Brain microvascular endothelial cell (primary cell): ENCODE results near the gene TSHZ3.

Experiments
- DNase-seq: peaks from one replicate; pipeline ENCODE4 v3.0.0-alpha.2; 2020
- H3K27ac ChIP-seq: fragments of 250-450 bp; sonication (Bioruptor Pico); 2 replicates; pipeline ENCODE4 v1.5.1; 2020; ENCODE audit warnings: mild to moderate bottlenecking, moderate library complexity
- H3K27me3 ChIP-seq: fragments of 250-450 bp; sonication (Bioruptor Pico); replicated peaks from 2 replicates; pipeline ENCODE4 v1.5.1; 2020; ENCODE audit warnings: mild to moderate bottlenecking
- H3K36me3 ChIP-seq: fragments of 250-450 bp; sonication (Bioruptor Pico); replicated peaks from 2 replicates; pipeline ENCODE4 v1.5.1; 2020; ENCODE audit warnings: mild to moderate bottlenecking
- H3K4me3 ChIP-seq: 2 replicates; pipeline ENCODE4 v1.5.1; 2011; ENCODE audit warnings: low read depth, mild to moderate bottlenecking, control low read depth, low read length, moderate library complexity
- CTCF ChIP-seq: IDR thresholded peaks from 2 replicates; pipeline ENCODE4 v1.5.1; 2011; ENCODE audit warnings: low read depth, mild to moderate bottlenecking, moderate library complexity, low read length, control low read depth, inconsistent platforms; ENCODE audit errors: missing control alignments
- in situ Hi-C: cut with HindIII; loops from 2 replicates; pipeline ENCODE4 v1.10.0; 2017; ENCODE audit warnings: low sequenced_read_pairs, low pct_ligation_motif_present

The TSHZ3 gene

GRCh38 chr19:31344403-31344802 is 4.8 kb downstream of the TSHZ3 start:
- Histone ChIP-seq H3K27me3 (no peaks in the 10 kb centered on the region), H3K36me3 (no peaks in the 10 kb centered on the region), H3K4me3 (no peak overlapping the region), H3K27ac (no peak overlapping the region)
- in situ Hi-C loops: no loop called here
- DNase-seq: no peak
- no peak for TF ChIP-seq CTCF

DNA sequence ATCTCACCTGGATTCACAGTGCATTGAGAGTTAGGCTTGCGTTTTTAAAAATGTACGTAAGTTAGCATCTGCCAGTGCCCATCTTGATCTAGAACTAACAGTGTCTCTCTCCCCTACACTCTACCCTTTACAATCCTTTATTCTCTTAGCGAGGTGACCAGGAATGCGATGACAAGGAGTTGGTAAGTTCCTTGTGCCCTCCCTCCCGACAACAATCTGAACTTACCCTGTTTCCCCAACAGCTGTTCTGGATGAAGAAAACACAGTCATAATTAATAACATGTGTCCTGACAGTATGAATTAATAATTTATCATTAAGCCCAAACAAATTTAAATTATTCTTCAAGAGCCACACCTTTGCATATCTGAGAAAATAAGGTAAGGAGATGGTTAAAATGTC is 6.3 kb downstream of the TSHZ3 start:
- H3K36me3 ChIP-seq: no peaks in the 10 kb centered on the region
- no peak overlapping the region for H3K4me3 ChIP-seq
- no peak for DNase-seq
- in situ Hi-C loops: no loop called here
- no peak for TF ChIP-seq CTCF
- H3K27me3 ChIP-seq: no peaks in the 10 kb centered on the region
- no peak overlapping the region for H3K27ac ChIP-seq

DNA sequence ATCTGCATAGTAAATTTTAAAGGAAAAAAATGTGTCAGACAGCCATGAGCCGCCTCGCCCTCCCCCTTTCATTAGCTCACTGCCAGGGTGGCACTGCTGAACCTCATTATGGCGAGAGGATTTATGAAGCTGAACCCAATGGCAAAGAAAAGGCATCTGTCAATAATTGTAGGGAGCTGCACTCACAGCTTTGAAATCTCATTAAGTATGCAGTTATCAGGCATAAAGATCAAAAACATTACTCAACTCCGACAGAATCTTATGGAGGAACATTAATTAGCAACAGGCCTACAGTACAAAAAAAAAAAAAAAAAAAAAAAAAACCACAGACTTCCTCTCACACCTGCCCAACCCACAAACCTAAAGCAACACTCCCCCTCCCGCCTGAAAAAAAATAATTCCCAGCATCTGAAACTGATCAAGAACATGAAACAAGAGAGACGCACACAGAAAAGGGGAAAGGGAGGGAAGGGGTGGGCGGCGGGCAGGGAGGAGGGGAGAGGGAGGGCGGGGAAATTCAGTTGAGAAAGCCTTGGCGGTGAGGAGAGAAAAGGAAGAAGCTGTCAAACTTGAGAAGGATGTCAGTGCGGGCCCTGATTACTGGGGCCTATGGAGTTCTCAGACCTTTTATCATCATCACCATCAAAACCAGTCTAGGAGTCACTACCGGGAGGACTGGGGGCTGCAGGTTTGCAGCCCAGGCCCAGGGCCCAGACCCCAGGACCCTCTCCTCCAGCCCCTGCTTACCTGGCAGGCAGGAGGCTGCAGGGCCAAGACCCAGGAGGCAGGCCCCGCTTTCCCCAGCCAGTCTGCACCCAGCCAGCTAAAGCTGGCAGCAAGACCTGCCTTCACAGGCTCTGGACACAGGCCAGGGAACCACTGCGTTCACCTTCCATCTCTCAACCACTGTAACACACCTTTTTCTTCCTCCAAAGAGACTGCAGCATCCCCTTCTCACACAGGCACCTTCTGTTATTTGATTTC is 8.9 kb downstream of the TSHZ3 start:
- no peak overlapping the region for H3K27ac ChIP-seq
- no peaks in the 10 kb centered on the region for H3K27me3 ChIP-seq
- no peak for DNase-seq
- no peak for TF ChIP-seq CTCF
- in situ Hi-C loops: no loop called here
- H3K4me3 ChIP-seq: no peak overlapping the region
- no peaks in the 10 kb centered on the region for H3K36me3 ChIP-seq

DNA sequence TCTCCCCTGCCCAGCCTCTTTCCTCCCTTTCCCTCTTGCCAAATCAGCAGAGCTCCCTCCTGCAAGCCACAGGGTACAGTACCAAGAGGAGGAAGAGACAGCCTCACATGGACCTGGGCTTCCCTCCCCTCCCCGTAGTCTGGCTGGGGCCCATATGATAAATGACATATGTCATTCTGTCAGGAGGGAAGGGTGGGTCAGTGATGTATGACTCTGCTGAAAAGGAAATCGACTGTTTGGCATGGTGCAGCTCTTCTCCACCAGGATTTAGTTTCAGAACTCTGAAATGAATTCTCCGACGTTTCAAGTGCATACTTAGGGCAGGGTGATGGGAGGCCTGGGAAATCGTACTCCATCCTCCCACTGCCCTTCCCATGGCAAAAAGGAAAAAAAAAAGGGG is 9.8 kb downstream of the TSHZ3 start:
- no peaks in the 10 kb centered on the region for H3K27me3 ChIP-seq
- no peak for DNase-seq
- in situ Hi-C loops: no loop called here
- TF ChIP-seq CTCF: no peak
- H3K36me3 ChIP-seq: no peaks in the 10 kb centered on the region
- no peak overlapping the region for H3K4me3 ChIP-seq
- no peak overlapping the region for H3K27ac ChIP-seq

DNA sequence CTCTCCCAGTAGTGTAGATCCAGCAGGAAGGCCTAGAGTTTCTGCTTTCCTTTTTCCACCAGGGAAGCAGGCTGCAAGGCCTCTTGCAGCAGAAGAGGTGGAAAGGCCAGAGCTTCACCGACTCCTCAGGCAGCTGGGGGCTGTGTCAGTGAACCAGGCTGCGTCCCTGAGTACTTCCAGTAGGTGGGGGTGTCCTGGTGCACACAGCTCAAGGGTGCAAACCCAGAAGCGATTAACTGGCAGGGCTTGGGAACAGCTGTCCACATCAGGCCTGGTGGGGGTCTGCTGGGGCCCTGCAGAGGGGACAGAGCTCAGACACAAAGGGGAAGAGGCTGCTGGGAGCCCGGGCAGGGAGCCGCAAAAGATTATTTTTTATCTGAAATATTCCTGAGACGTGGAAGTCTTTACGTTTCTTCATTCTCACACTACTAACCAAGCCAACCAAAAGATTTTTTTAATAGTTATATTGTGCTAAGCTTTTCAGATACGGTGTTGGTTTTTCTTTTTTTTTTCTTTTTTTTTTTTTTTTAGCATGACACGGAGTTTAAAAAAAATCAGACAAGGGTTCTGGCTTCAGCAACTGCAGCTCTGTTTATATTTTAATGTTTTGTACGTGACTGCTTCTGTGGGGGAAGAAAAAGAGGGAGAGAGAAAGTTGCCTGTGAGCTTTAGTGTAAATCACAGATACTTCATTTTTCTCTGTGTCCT is 11.0 kb downstream of the TSHZ3 start:
- DNase-seq: peak; percentile 66
- Histone ChIP-seq H3K4me3 (no peak overlapping the region), H3K36me3 (no peaks in the 10 kb centered on the region), H3K27me3 (no peaks in the 10 kb centered on the region), H3K27ac (no peak overlapping the region)
- TF ChIP-seq CTCF: peak; percentile 91
- in situ Hi-C loops: no loop called here
